GM19467 (cell line): ENCODE results near the gene PPM1N.

Experiments
- ATAC-seq: cut with Tn5 transposase; IDR thresholded peaks from one replicate; pipeline ENCODE4 v1.9.1; 2021; ENCODE audit warnings: mild to moderate bottlenecking, moderate library complexity; ENCODE audit not compliant: unreplicated experiment

Gene PPM1N

GRCh38 chr19:45526143-45526542, 27.9 kb downstream of the PPM1N start:
- no peak for ATAC-seq

DNA sequence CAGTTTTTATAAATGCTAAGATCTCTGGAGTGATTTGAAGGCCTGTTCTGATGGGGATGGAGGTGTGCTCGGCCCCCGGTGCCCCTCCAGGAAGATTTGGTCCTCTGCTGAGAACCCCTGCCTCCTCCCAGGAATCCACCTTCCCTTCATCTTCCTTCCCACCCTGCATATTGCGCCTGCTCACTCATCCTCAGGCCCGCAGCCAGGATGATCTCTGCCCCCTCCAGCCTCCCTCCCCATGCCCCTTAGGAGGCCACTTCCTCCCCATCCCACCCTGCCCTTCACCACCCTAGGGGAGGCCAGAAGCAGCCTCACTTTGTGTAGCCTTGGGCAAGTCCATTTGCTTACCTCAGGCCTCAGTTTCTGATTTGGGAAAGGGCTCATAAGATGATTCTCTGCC, 28.7 kb downstream of the PPM1N start:
- no peak for ATAC-seq

- ATAC-seq, result no peak
Measured at GRCh38 chr19:45527731-45528130, 29.5 kb downstream of the PPM1N start.

- ATAC-seq, result no peak
Measured at GRCh38 chr19:45528149-45528743, 30.0 kb downstream of the PPM1N start.

DNA sequence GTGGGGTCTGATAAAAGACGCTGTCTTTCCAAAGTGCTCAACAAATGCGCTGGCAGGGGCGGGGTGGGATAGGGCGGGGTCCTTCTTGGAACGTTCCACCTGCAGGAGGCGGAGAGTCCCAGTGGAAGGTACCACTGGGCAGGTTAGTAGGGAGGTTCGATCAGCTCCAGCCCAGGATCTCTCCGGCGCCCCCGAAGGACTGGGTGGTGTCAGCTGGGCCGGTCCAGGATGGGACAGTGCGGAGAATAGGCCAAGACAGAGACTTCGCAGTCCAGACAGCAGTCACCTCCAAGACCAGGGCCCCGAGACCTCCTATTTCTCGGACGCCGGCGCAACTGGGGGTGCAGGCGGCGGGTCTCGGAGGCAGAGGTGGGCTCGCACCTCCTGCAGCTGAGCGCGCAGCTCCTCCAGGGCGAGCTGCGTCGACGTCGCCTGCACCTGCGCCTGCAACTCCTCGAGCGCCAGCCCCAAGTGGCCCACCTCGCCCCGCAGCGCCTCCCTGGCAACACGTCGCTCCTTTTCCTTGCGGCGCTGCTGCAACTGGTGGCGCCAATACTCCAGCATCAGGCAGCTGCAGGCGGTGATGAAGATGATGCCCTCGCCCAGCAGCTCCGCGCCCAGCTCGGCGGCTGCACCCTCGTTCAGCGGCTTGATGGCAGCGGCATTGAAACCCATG, 30.6 kb downstream of the PPM1N start:
- ATAC-seq, result no peak

DNA sequence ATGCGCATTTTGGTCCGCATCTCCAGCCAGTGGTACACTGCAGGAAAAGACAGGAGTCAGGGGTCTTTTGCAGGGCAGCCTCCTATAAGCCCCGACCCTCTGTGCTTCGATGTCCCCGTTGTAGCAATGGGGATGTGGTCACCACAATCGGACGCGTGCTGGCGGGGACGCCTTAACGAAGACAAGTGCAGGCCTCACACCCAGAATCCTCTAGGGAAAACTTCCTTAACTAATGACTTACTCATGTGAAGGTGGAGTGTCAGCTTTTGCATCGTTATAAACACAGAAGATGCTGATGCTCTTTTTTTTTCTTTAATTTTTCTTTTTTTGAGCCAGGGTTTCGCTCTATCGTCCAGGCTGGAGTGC, 31.2 kb downstream of the PPM1N start:
- ATAC-seq, result no peak

- no peak for ATAC-seq
Measured at GRCh38 chr19:45531349-45531748, 33.1 kb downstream of the PPM1N start.

DNA sequence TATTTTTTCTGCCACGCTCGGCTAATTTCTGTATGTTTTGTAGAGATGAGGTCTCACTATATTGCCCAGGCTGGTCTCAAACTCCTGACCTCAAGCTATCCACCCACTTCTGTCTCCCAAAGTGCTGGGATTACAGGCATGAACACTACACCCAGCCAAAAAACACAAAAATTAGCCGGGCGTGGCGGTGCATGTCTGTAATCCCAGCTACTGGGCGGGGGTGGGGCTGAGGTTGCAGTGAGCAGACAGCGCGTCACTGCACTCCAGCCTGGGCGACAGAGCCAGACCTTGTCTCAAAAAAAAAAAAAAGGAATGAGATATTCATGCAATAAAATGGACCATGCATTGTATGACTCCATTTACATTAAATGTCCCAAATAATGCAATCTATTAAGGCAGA, 41.2 kb downstream of the PPM1N start:
- ATAC-seq, result no peak

GRCh38 chr19:45542234-45542668, 44.0 kb downstream of the PPM1N start:
- ATAC-seq, result no peak

DNA sequence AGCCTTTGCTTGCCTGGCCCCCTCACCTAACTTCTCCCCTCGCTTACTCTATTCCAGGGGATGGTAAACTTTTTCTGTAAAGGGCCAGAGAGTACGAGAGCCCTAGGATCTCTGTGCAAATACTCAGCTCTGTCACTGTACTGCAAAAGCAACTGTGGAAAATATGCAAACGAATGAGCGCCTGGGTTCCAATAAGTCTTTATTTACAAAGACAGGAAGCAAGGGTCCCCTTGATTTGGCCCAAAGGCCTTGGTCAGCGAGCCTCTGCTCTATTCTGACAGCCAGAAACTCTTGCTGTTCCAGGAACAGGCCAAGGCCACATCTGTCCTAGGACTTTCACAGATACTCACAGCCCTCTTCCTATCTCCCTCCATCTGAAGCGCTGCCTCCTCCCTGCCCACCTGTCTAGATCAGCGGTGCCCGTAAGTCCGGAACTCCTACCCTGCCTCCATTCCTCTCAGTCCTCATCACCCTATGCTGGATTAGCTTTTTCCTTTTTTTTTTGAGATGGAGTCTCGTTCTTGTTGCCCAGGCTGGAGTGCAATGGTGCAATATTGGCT, 49.0 kb downstream of the PPM1N start:
- ATAC-seq, result no peak

DNA sequence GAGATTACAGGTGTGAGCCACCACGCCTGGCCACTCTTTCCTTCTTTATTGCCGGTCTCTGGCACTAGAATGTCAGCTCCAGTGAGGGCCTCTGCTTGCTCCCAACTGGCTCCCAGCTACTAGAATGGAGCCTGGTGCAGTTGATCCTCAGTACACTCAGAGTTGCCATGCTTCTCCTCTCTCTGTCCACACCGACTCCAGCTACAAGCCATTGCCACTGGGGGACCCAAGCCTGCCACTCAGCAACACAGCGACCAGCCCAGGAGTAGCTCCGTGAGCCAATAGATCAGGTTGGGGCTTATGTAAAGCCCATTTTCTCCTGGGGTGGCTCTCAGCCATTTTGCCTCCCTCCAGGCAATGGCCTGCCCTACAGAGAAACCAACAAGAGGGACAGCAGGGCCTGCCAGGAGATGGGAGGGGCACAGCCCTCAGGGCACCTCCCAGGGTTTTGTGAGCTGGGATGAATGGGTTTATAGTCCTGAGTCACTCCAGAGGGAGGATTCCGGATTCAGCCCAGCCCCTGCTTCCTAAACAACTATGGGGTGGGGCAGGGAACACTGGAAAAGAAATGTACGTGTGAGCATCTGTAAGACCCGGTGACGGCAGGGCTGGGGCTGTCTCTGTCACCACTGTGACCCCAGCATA, 49.8 kb downstream of the PPM1N start:
- ATAC-seq, result no peak
